DMS79 treated with DMSO at 0.1 percent for 48 hours (cell line): ENCODE measurements around the gene FAM181A.

Experiments
- DNase-seq: peaks from one replicate; lab custom pipeline; 2025; lab: John Stamatoyannopoulos, UW

FAM181A gene

DNA sequence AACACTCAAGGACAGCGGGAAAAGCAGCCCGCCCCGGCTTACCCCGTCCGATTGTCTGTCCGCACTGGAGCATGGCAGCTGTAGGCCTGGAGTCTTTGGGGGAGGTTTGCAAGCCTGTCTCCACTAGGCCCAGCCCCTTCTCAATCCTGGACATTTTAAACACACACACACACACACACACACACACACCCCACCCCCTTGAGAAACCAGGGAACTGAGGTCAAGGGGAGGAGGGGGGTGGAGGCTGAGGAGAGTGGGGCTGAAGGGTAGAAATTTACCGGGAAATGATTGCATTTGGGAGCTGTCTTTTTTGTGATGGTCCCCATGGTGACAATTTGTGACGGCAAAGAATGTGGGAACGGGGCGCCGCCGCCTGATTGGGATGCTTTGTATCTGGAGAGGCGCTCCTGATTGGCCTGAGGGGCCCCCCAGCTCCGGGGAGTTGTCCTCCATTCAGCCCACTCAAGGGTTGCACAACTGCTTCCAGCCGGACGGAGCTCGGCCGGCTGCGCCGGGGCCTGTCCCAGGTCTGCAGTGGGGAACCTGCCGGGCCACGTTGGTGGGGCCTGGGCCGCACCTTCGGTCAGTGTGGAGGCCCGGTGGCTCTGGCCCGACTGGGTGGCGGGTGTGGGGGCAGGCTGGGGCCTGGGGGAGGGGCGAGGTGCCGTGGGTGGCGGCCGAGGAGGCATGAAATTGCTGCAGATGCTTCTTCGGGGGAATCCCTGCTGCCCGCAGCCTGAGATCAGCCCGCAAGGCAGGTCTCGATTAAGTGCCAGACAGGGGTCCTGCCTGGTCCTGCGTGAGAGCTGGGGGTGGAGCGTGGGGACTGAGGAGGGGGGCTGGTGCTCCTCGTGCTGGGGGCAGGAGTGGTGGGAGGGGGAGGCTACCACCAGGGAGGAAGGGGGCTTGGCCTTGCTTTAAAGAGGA is at the start of gene FAM181A:
TSS of gene FAM181A (plus strand) at position 472 of the 927 bp plus-strand sequence. CDS start 942 bp downstream, outside the sequence.
- DNase-seq, result peak; percentile 98

DNA sequence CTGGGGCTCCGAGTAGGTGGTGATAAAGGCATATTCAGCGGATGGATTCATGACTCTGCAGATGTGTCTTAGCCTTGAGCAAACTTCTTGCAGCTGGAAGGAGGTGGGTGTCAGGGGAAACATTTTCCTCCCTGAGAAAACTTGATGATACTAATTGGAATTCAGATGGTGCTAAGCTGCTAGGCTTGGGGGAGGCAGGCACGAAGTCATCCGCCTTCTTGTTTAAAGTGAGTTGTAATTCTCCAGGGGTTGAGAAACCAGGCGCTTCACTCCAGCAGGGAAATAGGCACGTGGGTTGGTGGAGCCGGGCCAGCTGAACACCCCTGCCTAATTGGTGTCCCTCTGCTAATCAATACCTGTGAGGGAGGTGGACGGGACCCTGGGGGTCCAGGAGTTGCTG is 48.9 kb upstream of the FAM181A start:
- DNase-seq, result no peak

DNA sequence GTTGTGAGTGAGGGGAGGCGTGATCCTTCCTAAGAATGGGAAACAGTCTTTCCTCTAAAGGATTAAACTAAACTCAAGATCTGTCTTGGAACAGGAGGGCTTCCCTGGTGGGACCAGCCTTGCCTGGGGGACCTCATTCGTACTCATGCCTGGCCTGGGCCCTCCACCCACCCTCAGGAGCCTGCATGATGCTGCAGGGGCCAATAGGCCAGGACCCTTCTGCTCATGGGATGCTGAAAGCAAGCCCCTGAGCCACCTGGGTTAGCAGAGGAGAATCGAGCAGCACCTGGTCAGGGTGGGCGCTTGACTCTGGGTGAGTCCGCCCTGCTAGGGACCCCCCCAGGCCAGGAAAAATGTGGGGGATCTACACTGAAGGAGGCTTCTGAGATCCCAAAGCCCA is 48.3 kb upstream of the FAM181A start:
- no peak for DNase-seq

DNA sequence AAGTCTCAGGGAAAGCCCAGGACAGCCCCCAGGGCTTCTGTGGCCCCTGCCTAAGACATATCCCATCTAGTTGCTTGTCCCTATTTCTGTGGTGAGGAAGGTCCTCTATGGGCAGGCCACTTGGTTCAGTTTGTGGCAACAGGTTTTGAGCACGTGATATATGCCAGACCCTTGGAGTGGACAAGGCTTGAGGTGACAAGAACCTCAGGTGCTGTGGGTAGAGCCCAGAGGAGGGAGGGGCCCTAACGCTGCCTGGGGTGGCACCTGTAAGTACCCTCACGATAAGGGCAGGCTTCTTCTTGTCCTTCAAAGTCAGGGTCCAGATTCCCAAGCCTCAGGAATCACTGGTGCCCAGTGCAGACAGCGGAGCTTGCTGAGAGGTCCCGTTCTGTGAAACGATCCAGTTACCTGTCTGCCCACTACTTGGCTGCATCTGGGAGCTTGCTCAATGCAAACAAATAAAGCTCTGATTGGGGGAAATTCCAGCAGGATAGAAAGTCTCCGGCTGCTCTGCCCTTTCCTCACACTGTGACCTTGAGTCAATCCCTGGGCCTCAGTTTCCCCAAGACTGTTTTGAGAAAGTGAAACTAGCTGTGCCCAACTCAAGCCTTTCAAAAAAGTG is 47.7 kb upstream of the FAM181A start:
- DNase-seq, result peak; percentile 31

DNA sequence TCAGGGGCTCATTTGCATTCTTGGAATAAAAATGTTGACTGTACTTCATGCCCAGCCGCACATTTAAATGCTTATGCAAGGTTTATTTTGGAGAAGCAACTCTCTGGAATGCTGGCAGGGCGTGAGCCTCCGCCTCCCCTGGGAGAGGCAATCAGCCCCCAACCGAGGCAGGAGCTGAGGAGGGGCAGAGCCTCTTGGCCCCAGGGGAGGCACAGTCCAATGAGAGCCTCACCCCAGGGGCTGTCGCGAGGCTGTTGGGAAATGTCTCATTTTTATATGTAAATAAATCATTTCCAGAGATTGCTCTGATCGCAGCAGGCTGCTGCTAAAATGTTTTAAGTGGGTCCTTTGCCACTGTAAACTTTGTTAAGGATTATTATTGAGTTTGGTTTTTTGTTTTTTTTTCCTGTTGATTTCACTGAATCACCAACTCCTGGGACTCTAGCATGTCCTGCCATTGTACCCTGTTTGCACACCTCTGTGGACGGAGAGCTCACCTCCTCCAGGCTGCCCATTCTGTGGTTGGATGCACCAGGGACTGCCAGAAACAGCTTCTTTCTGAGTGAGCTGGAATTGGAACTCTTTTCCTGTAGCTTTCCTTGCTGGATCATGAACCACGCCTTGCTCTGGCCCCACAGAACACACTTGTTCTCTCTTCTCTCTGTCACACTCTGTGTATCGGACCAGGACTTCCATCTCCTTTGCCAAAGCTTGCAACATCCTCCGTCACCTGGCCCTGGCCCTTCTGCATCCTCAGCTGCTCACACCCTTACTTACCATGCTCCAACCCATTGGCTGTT is 46.9 kb upstream of the FAM181A start:
- peak; percentile 30 for DNase-seq

DNA sequence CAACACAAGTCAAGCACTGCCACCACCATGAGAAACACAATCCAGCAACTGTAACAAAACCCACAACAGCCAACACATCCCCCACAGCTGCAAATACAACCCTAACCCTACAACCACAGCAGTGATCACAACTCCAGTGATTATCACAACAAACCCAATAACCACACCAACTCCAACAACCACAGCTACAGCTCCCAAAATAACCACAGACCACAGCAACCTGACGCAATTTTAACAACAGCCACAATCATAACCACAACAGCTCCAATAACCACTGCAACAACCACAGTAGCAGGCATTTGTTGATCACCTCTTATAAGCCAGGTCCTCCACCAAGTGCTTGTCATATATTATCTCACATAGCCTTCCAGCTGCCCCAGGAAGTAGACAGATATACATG is 42.2 kb upstream of the FAM181A start:
- no peak for DNase-seq

DNA sequence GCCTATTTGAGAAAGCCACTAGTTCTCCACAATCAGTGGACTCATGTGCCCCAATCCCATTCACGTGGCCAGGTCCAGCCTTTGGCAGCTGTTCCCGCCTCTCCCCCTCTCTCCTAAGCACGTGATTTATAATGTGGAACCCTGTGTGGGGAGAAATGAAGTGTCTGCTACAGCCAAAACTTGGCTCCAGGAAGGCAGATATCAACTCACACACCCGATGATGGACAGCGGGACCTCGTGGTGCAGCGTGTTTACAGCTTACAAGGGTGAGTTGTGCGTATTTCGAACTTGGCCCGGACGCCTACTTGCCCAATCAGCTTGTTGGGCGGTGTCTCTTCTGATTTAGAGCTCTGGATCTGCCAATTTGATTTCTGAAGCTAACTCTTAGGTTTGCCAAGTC is 38.1 kb upstream of the FAM181A start:
- DNase-seq, result no peak

DNA sequence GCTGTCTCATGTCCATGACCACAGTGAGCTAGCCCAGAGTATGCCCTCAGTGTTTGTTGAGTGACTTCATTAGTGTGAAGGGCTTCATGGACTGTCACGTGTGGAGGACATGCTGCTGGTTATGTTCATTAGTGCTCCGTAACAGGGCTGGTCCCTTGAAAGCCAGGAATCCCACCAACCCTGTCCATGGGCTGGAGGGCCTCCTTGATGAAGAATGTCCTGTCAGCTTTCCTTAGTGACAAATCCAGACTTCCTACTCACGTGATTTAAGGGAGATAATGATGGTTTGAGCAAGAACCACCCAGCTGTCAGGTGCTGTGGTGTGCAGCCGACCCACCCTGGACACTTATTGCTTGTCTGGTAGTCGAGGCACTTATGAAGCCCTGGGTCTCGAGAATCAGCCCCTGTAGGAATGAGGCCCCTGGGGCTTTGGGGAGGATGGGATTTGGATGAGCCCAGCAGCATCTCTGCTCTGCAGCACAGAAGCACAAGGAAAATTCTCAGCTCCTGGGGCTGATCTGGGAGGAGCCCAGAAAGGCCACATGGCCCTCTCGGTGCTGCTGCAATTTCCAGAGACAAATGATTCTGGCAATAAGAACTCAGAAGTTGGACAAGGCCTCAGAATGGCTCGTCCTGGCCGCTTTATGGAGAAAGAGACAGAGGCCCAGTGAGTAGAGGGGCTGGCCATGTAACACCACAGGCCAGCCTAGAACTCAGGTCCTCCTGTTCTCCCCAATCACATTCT is 37.2 kb upstream of the FAM181A start:
- no peak for DNase-seq

DNA sequence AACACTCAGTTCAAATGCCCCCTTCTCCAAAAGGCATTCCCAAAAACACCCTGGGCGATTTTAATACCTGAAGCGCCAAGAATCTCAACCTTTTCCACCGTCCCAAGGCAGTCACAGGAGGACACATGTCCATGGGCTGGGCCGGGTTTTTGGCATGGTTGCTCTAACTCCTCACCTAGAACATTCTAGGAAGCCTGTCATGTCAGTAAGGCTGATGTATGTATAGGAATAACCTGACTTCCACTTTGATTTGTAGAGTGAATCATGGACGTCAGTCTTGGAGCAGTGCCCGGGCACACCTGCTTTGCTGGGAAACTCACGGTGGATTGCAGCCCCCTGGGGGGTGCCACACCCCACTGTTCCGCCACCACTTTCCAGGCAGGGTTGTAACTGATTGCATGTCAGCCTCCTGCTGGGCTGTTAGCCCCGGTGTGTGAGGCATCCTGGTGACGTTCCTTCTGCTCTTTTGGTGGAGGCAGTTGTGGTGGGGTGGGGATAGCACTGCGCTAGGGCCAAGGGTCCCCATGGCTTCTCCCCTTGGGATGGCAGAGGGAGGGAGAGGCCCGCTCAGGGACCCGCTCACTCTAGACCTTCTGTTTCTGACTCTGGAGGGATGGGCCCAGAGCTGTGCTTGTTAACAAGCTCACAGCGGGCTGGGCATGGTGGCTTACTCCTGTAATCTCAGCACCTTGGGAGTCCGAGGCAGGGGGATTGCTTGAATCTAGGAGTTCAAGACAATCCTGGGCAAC is 35.2 kb upstream of the FAM181A start:
- no peak for DNase-seq

DNA sequence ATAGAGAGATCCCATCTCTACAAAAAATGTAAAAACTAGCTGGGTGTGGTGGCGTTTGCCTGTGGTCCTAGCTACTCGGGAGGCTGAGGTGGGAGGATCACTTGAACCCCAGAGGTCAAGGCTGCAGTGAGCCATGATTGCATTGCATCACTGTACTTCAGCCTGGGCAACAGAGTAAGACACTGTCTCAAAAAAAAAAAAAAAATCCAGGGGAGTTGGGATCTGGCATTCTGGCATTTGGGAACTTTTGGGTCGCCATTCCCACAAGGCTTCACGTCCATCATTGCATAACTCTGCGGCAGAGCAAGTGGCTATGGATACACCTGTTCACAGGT is 34.7 kb upstream of the FAM181A start:
- DNase-seq, result no peak

DNA sequence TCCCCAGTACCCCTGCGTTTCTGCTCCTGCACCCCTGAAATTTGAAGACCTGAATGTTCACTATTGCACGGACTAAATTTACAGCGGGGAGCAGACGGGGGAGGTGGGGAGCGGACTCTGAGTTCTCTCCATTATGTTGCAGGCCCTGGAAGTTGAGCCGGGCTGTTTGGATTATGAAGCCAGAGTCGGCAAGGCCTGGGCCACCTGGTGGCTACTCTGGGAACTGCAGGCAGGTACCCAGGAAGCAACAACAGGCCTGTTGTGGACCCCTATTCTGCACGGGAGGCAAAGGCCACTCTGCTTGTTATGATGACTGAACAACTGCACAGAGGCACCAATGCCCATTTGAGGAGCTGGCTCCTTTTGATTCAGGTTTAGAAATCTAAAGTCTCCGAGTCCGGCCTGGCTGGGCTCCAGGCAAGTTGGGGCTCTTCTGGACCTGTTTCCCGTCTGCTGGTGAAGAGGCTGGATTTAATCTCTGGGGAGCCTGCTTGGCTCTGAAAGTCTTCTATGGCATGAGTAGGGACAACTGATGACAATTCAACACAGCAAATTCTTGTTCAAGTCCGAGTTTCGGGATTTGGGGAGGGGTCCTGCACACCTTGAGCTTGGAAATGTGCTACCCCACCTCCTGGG is 34.1 kb upstream of the FAM181A start:
- peak; percentile 64 for DNase-seq

DNA sequence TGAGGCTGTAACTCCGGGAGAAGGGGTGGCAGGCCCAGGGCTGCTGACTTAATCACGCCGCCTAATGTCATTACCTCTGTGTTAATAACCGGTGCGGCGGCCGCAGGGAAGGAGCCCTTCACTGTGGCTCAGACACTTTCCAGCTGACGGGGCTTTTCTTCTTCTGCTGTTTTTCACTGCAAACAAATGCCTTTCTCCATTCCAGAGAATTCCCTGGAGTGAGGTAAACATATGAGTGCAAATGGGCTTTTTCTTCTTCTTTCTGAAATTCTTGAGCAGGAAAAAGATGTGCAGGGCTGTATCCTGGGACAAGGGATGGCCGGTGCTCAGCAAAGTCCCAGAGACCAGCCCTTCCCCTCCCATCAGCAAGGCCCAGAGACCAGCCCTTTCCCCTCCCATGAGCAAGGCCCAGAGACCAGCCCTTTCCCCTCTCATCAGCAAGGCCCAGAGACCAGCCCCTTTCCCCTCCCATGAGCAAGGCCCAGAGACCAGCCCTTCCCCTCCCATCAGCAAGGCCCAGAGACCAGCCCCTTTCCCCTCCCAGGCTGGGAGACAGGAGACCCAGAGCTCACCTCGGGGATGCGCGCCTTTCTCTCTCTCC is 33.4 kb upstream of the FAM181A start:
- DNase-seq, result no peak

DNA sequence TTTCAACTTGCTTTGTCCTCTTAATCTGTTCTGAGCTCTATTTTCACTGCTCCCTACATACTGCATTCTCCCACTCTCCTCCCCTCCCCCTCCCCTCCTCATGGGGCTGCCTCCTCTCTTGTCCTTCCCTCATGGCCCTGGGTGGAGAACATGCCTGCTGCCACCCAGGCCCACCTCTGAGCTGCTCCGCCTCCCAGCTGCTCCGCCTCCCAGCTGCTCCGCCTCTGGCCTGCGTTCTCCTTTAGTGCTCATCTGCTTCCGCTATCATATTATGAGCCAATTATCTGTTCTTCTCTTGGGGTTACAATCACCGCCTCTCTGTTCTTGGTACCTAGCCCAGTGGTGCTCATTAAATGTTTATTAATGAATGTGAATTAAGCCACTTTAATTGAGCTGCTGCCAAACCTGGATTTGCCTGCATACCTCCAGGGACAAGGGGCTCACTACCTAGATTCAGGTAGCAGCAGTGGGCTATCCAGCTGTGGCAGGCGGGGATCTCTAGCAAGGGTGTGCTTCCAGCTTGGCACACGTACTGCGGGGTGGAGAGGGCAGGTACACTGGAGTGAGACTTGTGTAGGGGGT is 32.0 kb upstream of the FAM181A start:
- DNase-seq, result no peak

DNA sequence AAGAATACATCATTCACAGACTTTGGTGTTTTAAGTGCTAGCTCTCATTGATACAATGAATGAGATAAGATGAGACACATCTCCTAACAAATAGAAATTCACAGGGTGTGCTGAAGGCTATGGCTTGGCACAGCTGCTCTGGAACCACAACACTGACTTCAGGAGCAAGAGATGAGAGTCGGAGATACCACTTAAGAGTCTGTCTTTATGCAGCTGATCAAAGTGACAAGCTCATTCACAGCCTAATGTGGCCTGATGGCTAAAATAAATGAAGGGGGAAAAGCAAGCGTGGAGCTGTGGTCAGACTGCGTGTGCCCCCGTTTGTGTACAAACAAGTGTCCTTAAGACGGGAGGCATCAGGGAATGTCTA is 29.7 kb upstream of the FAM181A start:
- DNase-seq, result no peak

DNA sequence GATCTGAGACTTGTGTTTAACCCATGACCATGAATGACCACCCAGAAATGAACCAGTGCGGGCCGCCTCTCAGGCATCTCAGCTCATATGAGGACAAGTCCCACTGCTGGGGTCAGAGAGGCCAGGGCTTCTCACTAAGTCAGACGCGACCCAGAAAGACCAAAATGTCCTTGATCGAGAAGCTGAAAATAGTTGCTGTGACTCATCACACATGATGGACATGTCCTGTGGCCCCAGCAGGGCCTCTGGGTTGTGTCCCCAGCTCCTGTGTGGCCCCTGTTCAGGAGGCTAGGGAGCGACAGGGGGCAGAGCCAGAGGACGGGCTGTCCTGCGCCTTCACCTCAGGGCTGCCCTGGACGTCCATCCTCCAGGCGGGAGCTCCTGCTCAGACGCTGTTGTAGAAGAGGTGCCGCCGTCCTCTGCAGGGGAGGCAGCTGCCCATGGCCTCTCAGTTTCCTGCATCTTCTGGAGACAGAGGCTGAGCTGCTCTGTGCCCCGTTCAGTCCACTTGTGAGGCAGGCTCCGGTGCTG is 29.0 kb upstream of the FAM181A start:
- DNase-seq, result no peak

DNA sequence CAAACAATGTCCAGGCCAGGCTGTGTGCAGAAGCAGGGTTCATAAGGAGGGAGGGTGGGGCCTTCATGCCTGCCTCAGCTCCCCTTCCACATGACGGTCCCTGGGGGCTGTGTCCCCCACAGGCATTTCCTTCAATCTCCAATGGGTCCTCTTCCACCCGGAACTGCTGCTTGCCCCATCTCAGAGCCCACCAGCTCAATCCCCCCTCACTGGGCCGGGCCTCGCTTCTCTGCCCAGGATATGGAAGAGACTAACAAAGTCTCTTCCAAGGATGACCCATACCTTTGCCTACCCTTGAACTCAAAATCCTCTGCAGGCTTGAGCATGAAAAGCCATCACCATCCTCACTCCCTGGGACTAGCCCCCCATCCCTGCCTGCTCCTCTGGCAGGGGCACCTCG is 28.4 kb upstream of the FAM181A start:
- no peak for DNase-seq

DNA sequence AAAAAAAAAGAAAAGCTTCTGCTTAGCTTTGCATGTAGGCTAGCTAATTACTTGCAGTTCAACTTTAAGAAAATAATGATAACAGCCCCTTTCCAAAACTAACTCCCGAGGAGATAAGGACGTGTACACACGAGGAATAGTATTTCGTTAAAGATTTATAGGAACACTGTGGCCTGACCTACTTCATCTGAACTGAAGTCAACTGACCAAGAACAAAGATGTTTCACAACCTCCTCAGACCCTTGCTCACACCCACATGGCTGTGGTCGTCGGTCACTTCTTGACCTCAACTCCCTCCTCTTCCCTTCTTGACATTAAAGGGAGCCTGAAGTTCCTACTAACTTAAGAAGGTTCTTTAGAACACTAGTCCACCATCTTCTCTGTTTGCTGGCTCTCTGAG is 25.3 kb upstream of the FAM181A start:
- no peak for DNase-seq

DNA sequence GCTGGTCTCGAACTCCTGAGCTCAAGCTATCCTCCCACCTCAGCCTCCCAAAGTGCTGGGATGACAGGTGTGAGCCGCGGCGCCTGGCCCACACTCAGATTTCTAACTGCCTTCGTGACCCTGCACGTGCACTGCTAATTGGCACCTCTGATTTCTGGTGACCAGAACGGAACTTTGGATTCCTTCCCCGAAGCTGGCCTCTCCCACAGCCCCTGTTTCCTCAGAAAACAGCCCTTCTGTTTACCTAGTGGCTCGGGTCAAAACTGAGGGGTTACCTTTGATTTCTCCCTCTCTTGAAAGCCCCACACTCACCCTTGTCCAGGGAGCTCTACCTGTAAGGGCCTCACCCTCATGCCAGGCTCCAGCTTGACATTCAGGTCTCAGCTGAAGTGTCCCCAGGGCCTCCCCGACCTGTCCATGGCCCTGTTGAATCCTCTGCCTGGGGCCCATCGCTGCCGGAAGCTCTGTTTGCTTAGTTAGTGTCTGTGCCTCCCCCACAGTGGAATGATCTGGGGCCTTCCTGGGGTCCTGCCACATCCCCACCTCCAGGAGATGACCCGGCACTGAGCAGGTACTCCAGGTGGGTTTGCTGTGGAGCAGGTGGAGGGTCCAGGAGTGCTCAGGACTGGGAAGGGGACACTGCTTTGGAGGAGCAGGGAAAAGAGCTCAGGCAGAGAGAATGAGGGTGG is 24.4 kb upstream of the FAM181A start:
- no peak for DNase-seq
